Stomach (tissue), 4 donors: ENCODE measurements around the gene AAMP.

Source experiments
- EP300 ChIP-seq: sonication (generic); formaldehyde crosslinking; IDR thresholded peaks from one replicate; pipeline ENCODE4 v1.6.1; 2017; ENCODE audit warnings: antibody characterized with exemption
- POLR2A ChIP-seq, 4 donors: fragments of 450-650 bp; IDR thresholded peaks; one replicate each; pipeline ENCODE4 v1.6.1; 2016; ENCODE audit warnings: antibody characterized with exemption in 4 of 4, control low read depth in 2 of 4, mild to moderate bottlenecking in 1 of 4, moderate library complexity in 1 of 4
- POLR2AphosphoS5 ChIP-seq, 3 donors: sonication (generic); formaldehyde crosslinking; IDR thresholded peaks; one replicate each; pipeline ENCODE4 v1.6.1; 2016; ENCODE audit warnings: antibody characterized with exemption in 3 of 3
- TF ChIP-seq, protein P1 (sequence below), 7 experiments: fragments of 450-650 bp in 4 of 7; fragments of 200-600 bp in 3 of 7; sonication (generic) in 3 of 7; IDR thresholded peaks; one replicate each; pipeline ENCODE4 v1.5.1; 2016 to 2019; ENCODE audit warnings: antibody characterized with exemption in 7 of 7, control low read depth in 2 of 7, mild to moderate bottlenecking in 1 of 7

DNA sequence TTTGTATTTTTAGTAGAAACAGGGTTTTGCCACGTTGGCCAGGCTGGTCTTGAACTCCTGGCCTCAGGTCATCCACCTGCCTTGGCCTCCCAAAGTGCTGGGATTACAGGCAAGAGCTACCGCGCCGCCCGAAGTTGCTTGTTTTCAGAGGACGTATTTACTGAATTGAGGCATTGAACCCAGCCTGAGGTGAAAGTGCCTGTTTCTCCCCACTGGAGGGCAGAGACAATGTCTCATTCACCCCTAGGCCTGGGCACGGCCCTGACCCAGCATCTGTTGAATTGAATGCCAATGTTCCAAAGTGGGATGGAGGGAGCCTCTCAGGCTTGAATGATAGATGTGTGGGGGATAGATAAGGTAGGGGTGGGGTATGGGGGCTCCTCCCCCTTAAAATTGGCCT is 26.9 kb upstream of the AAMP start:
- TF ChIP-seq, protein P1, sequence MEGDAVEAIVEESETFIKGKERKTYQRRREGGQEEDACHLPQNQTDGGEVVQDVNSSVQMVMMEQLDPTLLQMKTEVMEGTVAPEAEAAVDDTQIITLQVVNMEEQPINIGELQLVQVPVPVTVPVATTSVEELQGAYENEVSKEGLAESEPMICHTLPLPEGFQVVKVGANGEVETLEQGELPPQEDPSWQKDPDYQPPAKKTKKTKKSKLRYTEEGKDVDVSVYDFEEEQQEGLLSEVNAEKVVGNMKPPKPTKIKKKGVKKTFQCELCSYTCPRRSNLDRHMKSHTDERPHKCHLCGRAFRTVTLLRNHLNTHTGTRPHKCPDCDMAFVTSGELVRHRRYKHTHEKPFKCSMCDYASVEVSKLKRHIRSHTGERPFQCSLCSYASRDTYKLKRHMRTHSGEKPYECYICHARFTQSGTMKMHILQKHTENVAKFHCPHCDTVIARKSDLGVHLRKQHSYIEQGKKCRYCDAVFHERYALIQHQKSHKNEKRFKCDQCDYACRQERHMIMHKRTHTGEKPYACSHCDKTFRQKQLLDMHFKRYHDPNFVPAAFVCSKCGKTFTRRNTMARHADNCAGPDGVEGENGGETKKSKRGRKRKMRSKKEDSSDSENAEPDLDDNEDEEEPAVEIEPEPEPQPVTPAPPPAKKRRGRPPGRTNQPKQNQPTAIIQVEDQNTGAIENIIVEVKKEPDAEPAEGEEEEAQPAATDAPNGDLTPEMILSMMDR (IDR thresholded peaks at IDR 0.05) = no peak
- TF ChIP-seq EP300 = no peak
- TF ChIP-seq POLR2A (IDR thresholded peaks at IDR 0.05) = no peak
- TF ChIP-seq POLR2AphosphoS5 (IDR thresholded peaks at IDR 0.05) = no peak
